Measurements from ENCODE around the gene ITGA2.

ITGA2 gene

DNA sequence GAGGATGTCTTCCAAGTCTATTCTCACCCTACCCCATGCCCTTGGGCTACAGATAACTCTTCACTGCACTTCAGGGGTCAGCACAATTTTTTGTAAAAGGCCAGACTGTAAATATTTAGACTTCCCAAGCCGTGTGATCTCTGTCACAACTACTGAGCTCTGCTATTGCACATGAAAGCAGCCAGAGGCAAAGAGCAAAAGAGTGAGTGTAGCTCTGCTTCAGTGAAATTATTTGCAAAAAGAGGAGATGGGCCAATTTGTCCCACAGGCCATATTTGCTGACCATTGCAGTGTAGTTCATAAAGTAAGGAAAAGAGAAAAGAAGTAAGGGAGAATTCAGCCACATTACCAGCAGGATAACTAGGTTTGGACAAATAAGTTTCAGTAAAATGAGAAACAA, 127.4 kb downstream of the ITGA2 start:
- no peak for DNase-seq (ENCODE audit: extremely low spot score)
- TF ChIP-seq CTCF (IDR thresholded peaks at IDR 0.05; ENCODE audit: control extremely low read depth, extremely low read depth, low read depth, missing control alignments) = no peak
- POLR2A ChIA-PET = no interaction called here
- CTCF ChIA-PET = interaction anchor here (2.0 to 2.8 kb wide), 2 partner anchors 16 to 168 kb away, joined by 4 to 11 read pairs; no protein-coding TSS in a partner anchor

GRCh38 chr5:53118879-53119278, 129.7 kb downstream of the ITGA2 start:
- no peak for DNase-seq (ENCODE audit: extremely low spot score)
- no peak for TF ChIP-seq CTCF (IDR thresholded peaks at IDR 0.05; ENCODE audit: control extremely low read depth, extremely low read depth, low read depth, missing control alignments)
- ChIA-PET CTCF (interaction anchor here (1.2 to 2.2 kb wide), 4 partner anchors 9 to 53 kb away, joined by 3 to 5 read pairs (median 4); partner anchors contain the start of gene MOCS2), POLR2A (no interaction called here)

- no peak for TF ChIP-seq CTCF (IDR thresholded peaks at IDR 0.05; ENCODE audit: control extremely low read depth, extremely low read depth, low read depth, missing control alignments)
- CTCF ChIA-PET = interaction anchor here (1.5 kb wide), 1 partner anchor 7 kb away, joined by 3 read pairs; no protein-coding TSS in a partner anchor
- POLR2A ChIA-PET = no interaction called here
- no peak for DNase-seq (ENCODE audit: extremely low spot score)
Observed at GRCh38 chr5:53120165-53120564, 131.0 kb downstream of the ITGA2 start.

DNA sequence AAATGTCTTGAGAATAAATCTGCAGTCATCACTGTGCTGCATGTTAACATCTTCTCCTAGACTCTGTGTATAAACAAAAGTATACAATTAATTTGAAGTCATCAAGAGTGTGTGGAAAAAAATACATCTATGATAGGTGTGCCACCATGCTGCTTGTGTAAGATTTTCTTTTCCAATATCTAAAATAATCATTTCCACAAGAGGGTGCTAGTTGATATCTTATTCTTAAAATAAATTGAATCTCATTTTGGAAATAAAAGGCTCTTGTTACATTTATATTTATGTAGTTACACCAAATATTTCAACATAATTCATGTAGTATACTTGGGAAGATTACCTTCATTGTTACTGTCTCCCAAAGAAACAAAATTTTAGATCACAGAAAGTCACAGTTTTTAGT, 134.6 kb downstream of the ITGA2 start:
- no peak for TF ChIP-seq CTCF (IDR thresholded peaks at IDR 0.05; ENCODE audit: control extremely low read depth, extremely low read depth, low read depth, missing control alignments)
- ChIA-PET POLR2A (no interaction called here), CTCF (interaction anchor here (1.6 kb wide), 1 partner anchor 24 kb away, joined by 3 read pairs; no protein-coding TSS in a partner anchor)
- DNase-seq (ENCODE audit: extremely low spot score) = no peak

- POLR2A ChIA-PET = no interaction called here
- TF ChIP-seq CTCF (IDR thresholded peaks at IDR 0.05; ENCODE audit: control extremely low read depth, extremely low read depth, low read depth, missing control alignments) = no peak
- no peak for DNase-seq (ENCODE audit: extremely low spot score)
- CTCF ChIA-PET = no interaction called here
Observed at GRCh38 chr5:53126521-53126920, 137.4 kb downstream of the ITGA2 start.

DNA sequence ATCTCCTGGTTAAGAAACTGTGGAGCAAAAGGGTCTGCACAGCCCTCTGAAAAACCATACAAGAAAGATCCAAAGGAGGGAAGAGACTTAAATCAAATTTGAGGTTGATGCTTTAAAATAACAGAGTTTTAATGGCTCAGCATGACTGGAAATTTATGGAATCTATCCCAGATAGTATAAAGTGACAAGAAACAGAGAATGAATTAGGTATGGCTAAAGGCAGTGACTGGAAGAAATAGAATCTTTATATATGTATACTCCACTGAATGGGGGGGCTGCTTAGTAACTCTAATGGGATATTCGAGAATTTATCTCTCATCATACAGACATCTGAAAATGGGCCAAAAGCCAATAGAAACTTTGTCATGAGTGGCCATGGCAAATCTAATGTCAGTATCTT, 138.0 kb downstream of the ITGA2 start:
- DNase-seq (ENCODE audit: extremely low spot score) = no peak
- ChIA-PET POLR2A (no interaction called here), CTCF (no interaction called here)
- TF ChIP-seq CTCF (IDR thresholded peaks at IDR 0.05; ENCODE audit: control extremely low read depth, extremely low read depth, low read depth, missing control alignments) = no peak

DNA sequence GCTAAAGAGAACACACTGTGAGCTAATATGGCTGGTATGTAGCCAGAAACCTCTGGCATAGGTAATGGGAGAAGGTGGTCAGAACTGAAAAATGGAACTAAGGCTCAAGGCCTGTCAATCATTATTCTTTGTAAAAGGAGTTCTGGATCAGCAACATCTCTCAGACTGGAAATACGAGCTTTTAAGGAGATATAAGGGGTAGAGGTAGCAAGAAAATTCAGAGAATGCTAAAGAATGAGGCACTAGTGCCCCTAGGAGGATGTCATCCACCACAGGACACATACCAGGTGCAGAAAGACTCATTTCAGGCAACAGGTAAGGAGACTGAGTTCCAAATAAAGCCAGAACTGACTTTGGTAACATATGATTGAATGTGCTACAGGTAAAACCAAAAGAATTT, 139.3 kb downstream of the ITGA2 start:
- no peak for DNase-seq (ENCODE audit: extremely low spot score)
- TF ChIP-seq CTCF (IDR thresholded peaks at IDR 0.05; ENCODE audit: control extremely low read depth, extremely low read depth, low read depth, missing control alignments) = no peak
- POLR2A ChIA-PET = no interaction called here
- CTCF ChIA-PET = no interaction called here
